GM12891 (cell line): ENCODE measurements around the gene RPP38.

ENCODE experiments used
- PAX5 ChIP-seq: IDR thresholded peaks from 2 replicates; pipeline ENCODE4 v1.6.1; 2011; ENCODE audit warnings: low read length, moderate library complexity, mild to moderate bottlenecking; ENCODE audit not compliant: insufficient read depth, severe bottlenecking
- POLR2A ChIP-seq: IDR thresholded peaks from 2 replicates; pipeline ENCODE4 v1.6.1; 2011; ENCODE audit warnings: low read depth, low read length, control low read depth
- POLR2AphosphoS5 ChIP-seq: IDR thresholded peaks from 2 replicates; pipeline ENCODE4 v1.6.1; 2011; ENCODE audit warnings: low read depth, low read length, control low read depth
- POU2F2 ChIP-seq: IDR thresholded peaks from 2 replicates; pipeline ENCODE4 v1.6.1; 2011; ENCODE audit warnings: low read depth, mild to moderate bottlenecking, control low read depth, low read length, moderate library complexity
- SPI1 ChIP-seq: IDR thresholded peaks from 2 replicates; pipeline ENCODE4 v1.6.1; 2011; ENCODE audit warnings: low read depth, low read length, control low read depth
- TAF1 ChIP-seq: IDR thresholded peaks from 2 replicates; pipeline ENCODE4 v1.6.1; 2011; ENCODE audit warnings: low read depth, low read length, control low read depth

DNA sequence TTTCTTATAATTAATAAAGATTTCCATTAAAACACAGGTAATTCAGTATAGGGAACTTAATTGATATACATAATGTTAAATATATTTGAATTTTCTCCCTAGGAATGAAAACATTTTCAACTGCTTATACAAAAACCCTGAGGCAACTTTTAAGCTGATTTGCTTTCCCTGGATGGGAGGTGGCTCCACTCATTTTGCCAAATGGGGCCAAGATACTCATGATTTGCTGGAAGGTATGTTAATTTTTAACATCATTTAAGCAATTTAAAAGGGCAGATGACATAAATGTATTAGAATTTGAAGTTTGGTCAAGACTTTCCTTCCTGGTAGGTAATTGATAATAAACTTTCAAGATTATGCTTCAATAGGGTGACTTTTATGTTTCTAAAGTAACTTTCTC lies 47.6 kb upstream of the RPP38 start:
- TF ChIP-seq POLR2A (no peak), POLR2AphosphoS5 (no peak), POU2F2 (no peak), TAF1 (no peak), SPI1 (no peak), PAX5 (no peak)
